ENCODE results near the gene SF1.

Gene SF1

GRCh38 chr11:64759722-64760719 is 18.3 kb downstream of the SF1 start, which contains the start of gene PYGM:
TSS of gene PYGM (minus strand) at chr11:64759974. CDS start at chr11:64759898, 76 bp downstream.
- DNase-seq (ENCODE audit: low spot score) = no peak

DNA sequence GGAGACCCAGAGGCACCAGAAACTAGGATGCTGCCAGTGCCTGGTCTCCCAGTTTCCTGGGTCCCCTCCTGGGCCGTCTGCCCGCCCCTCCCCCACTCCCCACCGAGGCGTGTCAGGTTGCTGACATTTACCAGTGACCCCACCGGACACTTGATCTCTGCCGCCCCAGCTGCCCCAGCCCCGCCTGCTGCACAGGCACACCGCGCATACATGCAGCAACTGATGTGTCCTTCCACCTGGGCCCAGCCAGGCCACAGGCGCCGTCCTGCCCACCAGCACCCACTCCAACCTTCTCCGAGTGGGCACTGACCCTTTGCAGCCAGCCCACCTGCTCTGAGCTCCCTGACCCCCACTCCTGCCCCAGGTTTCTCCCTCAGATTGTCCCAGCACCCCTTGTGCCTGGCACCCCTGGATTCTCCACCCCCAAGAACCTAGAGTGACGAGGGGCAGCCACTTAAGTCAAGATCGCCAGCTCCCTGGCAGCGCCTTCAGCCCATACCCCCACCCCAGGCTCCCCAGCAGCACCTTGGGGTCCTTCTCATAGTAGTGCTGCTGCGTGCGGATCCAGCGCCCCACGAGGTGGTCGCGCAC is 19.1 kb downstream of the SF1 start:
- DNase-seq (ENCODE audit: low spot score) = no peak

- DNase-seq (ENCODE audit: low spot score) = no peak
Observed at GRCh38 chr11:64758330-64759079, 19.8 kb downstream of the SF1 start.

- no peak for DNase-seq (ENCODE audit: low spot score)
Observed at GRCh38 chr11:64757549-64758329, 20.6 kb downstream of the SF1 start.

DNA sequence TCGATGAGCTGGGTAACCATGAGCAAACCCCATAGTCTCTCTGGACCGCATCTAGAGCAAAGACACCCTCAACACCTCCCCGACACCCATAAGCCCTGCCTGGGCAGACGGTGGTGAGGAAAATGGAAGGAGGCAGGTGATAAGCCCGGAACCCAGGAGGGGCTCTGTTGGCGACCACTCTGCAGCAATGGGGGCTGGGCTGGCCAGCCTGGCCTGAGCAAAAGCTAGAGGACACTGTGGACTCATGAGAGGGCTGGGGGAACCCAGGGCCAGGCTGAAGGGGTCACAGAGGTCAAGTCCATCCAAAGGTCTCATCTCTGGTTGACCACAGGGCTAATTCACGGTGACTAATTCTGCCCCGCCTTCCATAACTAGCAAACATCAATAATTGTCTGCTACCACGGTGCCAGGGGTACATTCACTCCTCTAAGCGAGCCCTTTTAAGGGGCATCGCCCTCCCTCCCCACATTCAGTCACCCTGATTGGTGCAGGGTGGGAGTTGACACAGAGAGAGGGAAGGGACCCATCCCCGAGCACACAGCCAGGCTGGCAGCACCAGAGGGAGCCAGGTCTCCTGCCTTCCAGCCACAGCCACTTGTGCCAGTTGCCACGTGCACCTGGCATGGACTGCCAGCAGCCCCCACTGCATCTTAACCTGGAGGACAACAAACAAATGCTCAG is 22.5 kb downstream of the SF1 start:
- no peak for DNase-seq (ENCODE audit: low spot score)

GRCh38 chr11:64754919-64755662 is 23.3 kb downstream of the SF1 start:
- no peak for DNase-seq (ENCODE audit: low spot score)

DNA sequence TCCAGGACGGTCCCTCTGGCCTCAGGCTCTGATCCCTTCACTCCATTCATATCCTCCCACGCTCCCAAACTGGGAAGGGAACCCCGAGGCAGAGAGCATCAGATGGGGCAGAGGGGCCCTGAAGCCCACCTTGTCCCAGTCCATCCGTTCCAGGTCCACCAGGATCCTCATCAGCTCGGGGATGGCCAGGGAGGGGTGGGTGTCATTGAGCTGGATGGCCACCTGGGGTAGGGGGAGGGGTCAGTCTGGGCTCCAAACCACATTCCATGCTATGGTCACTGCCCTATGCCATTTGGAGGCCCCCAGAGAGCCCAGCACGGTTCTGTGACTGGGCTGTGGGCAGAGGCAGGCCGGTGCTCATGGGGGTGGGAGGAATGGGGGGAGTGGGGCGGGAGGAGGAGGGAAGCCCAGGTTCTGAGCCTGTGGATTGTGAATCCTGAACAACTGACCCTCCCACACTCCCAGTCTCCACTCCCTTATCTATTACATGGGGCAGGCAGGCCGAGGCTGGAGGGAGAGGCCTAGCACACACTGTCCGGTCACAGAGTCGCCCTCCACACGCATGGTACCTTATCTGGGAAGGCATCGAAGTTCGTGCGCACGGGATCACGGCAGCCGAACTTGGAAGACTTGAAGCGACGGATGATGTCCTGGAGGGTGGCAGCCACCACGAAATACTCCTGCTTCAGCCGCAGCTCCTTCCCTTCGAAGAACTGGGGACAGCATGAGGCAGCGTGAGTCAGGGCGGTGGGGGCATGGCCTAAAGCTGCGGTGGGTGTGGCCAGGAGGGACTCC is 24.0 kb downstream of the SF1 start:
- DNase-seq (ENCODE audit: low spot score) = no peak

DNA sequence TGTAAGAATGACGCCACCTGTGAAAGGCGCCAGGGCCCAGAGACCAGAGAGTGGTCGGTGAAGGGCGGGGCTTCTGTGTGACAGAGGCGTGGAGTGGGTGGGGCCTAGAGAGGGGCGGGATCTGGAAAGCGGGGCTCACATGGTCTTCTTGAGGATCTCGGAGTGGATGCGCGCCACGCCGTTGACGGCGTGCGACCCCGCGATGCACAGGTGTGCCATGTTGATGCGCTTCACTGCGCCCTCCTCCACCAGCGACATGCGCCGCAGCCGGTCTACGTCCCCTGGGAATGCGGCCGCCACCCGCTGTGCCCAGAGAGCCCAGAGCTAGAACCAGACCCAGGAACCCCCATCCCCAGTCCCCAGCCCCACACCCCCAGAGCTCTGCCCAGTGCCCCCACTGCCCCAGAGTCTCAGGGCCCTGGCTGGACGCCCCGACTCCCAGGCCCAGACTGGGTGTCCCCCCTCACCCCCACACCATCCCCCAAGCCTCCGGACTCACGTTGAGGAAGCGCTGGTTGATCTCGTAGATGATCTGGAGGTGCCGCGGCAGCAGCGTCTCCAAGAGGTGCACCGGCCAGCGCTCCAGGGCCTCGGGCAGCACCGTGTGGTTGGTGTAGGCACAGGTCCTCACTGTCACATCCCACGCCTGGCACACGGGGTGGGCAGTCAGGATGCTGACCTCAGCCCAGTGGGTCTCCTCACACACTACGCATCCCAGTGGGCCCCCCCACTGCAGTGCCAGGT is 24.8 kb downstream of the SF1 start:
- no peak for DNase-seq (ENCODE audit: low spot score)

DNA sequence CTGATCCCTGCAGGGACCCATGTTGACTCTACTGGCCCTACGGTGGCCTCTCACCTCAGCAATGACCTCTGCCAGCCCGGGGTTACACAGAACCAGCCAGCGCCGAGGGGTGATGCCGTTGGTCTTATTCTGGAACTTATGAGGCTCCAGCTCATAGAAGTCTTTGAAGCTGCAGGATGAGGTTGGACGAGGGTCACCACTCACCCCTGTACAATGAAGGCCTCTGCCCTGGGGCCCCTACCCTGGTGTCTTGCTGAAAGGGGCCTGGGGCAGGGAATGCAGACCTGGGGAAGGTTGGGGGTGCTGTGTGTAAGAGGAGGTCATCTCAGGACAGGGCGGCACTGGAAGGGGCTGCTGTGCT is 25.3 kb downstream of the SF1 start:
- no peak for DNase-seq (ENCODE audit: low spot score)

DNA sequence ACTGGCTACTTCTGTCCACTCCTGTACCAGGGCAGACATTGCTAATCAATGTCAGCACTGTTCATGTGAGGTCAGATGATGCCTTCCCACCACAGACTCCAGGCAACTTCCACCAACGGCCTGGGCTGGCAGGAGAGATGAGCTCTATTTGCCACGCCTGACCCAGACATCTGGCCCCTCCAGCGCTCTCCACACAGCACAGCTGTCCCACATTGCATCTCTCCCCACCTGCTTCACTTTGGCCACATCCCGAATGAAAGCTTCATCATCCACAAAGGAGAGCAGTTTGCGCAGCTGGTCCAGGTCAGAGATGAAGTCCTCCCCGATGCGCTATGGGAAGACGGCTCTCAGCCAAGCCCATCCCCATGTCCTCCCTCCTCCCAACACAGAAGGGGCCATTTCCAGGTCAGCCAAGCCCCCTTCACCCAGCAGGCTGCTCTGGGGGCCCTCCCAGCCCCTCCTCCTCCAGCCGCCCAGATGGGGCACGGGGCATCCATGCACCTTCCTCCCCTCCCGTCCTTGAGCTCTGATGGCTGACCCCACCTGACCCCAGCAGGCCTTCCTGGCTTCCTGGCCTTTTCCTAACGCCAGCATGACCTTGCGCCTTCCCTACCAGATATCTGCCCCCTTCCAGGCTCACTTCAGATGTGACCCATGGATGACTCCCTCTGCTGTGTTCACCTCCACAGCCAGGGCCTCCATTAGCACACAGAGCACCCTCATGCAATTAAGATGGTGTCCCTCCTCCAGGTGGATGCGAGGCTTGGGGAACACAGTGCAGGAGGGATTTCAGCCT is 26.0 kb downstream of the SF1 start:
- no peak for DNase-seq (ENCODE audit: low spot score)

GRCh38 chr11:64751580-64751979 is 26.8 kb downstream of the SF1 start:
- DNase-seq (ENCODE audit: low spot score) = no peak

- no peak for DNase-seq (ENCODE audit: low spot score)
Observed at GRCh38 chr11:64751136-64751535, 27.2 kb downstream of the SF1 start.

- DNase-seq (ENCODE audit: low spot score) = no peak
Observed at GRCh38 chr11:64750361-64751054, 27.8 kb downstream of the SF1 start.

DNA sequence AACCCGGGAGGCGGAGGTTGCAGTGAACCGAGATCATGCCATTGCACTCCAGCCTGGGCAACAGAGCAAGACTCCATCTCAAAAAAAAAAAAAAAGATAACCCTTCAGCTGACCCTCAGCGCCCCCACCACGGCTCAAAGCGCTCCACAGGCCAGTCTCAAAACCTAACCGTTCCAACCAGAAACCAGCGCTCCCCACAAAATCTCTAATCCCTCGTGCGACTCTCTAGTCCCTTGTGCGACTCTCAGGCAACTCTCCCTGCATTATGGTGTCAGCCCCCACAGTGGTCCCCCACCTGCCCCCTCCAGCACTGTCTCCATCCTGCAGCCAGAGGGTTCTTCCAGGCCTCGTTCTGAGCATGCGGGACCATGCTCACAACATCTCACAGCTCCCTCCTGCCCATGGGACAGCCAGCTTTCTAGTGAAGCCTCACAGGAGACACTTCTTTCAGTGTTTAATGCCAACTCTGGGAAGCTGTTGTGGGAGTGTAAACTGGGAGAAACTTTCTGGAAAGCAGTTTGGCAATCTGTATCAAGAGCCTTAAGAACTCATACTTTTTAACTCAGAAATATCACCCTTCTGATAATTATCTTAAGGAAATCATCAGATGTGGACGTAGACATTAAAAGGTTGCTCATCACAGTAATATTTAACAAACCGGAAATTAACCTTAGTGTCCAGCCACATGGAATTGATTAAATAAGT is 30.2 kb downstream of the SF1 start:
- DNase-seq (ENCODE audit: low spot score) = no peak

DNA sequence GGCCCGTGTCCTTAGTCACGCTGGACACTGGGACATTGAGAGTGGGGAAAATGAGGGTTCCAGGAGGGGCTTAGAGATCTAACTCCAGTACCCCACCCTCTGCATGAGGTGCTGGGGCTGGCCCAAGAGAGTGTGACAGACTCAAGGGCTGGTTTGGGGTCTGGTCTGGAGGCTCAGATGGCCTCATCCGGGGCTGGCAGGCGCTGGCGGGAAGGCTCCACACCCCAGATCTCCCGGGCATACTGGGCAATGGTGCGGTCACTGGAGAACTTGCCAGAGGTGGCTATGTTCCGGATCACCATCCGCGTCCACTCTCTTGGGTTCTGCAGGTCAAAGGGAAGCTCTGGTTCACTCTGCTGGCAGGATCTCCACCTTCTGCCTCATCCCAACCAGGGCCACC is 31.9 kb downstream of the SF1 start:
- DNase-seq (ENCODE audit: low spot score) = no peak

GRCh38 chr11:64745521-64746328 is 32.6 kb downstream of the SF1 start:
- DNase-seq (ENCODE audit: low spot score) = peak; percentile 73
